Measurements from ENCODE around the gene MEIOB. TPM values are rescaled to one million over a fixed set of nuclear protein-coding genes. Genes with fewer than 3 reads are reported as not detected.

Gene MEIOB
- total and polyA plus RNA-seq, 8 donors, result 0.13 TPM; not detected in 7

DNA sequence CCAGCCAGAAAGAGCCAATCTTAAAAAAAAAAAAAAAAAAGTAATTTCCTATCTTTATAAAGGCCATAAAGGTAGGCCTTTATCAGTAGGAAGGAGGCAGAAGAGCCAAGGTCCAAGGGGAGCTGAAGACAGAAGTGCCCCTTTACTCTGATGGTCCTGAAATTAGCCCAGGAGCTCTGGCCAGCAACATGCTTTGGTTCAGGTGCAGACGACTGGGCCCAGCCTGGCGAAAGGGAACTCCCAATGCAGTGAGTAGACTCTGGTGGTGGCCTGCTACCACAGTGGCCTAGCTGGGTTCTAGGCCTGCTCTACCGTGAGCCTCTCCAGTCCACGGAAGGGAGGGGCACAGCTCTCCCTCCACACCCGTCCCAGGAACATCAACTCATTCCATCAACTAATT is 23.1 kb upstream of the MEIOB start:
- DNase-seq, result no peak
- peaks cover 0 to 80% (median 5%) of the 10 kb centered on the region in 3 donors for H3K27me3 ChIP-seq
- intact Hi-C loops (cut with DNase I; ENCODE audit: low total_unique reads), result no loop called here
- TF ChIP-seq CTCF (IDR thresholded peaks at IDR 0.05) (no peak), EP300 (IDR thresholded peaks at IDR 0.05) (no peak), POLR2AphosphoS5 (IDR thresholded peaks at IDR 0.05) (no peak), POLR2A (IDR thresholded peaks at IDR 0.05) (no peak)
- no peak overlapping the region for H3K4me3 ChIP-seq
- H3K4me1 ChIP-seq, result peaks cover 0 to 3% (median 2%) of the 10 kb centered on the region in 4 donors
- WGBS, 5 donors, result 74 to 88% (median 84%) methylated on average over 5 of the region's 5 CpGs
- H3K9me3 ChIP-seq, result no peaks in the 10 kb centered on the region
- H3K27ac ChIP-seq, result no peak overlapping the region
- no peaks in the 10 kb centered on the region for H3K36me3 ChIP-seq

GRCh38 chr16:1890708-1891050 is 18.7 kb upstream of the MEIOB start:
- intact Hi-C loops (cut with DNase I; ENCODE audit: low total_unique reads), result no loop called here
- WGBS, 5 donors, result 19 to 42% (median 23%) methylated on average over 4 of the region's 4 CpGs
- Histone ChIP-seq H3K4me1 (no peaks in the 10 kb centered on the region), H3K27ac (no peak overlapping the region), H3K4me3 (no peak overlapping the region), H3K36me3 (no peaks in the 10 kb centered on the region), H3K27me3 (peaks cover 0 to 75% (median 8%) of the 10 kb centered on the region in 3 donors), H3K9me3 (no peaks in the 10 kb centered on the region)
- no peak for TF ChIP-seq POLR2AphosphoS5 (IDR thresholded peaks at IDR 0.05)
- no peak for TF ChIP-seq CTCF (IDR thresholded peaks at IDR 0.05)
- no peak for TF ChIP-seq POLR2A (IDR thresholded peaks at IDR 0.05)
- no peak for TF ChIP-seq EP300 (IDR thresholded peaks at IDR 0.05)
- no peak for DNase-seq

- Histone ChIP-seq H3K27ac (no peak overlapping the region), H3K9me3 (no peaks in the 10 kb centered on the region), H3K4me3 (no peak overlapping the region), H3K36me3 (no peaks in the 10 kb centered on the region), H3K4me1 (no peaks in the 10 kb centered on the region), H3K27me3 (peaks cover 0 to 77% (median 8%) of the 10 kb centered on the region in 3 donors)
- intact Hi-C loops (cut with DNase I; ENCODE audit: low total_unique reads), result no loop called here
- WGBS, 5 donors, result 44 to 52% (median 46%) methylated on average over 16 of the region's 16 CpGs
- TF ChIP-seq EP300 (IDR thresholded peaks at IDR 0.05), result no peak
- TF ChIP-seq CTCF (IDR thresholded peaks at IDR 0.05), result no peak
- no peak for TF ChIP-seq POLR2A (IDR thresholded peaks at IDR 0.05)
- TF ChIP-seq POLR2AphosphoS5 (IDR thresholded peaks at IDR 0.05), result no peak
- no peak for DNase-seq
Observed at GRCh38 chr16:1890024-1890707, 18.2 kb upstream of the MEIOB start.

GRCh38 chr16:1887711-1888354 is 15.9 kb upstream of the MEIOB start:
- Histone ChIP-seq H3K4me3 (no peak overlapping the region), H3K9me3 (no peaks in the 10 kb centered on the region), H3K27ac (no peak overlapping the region), H3K4me1 (no peaks in the 10 kb centered on the region), H3K27me3 (peaks cover 0 to 85% (median 8%) of the 10 kb centered on the region in 3 donors), H3K36me3 (no peaks in the 10 kb centered on the region)
- 70 to 80% (median 78%) methylated on average over 14 of the region's 14 CpGs for WGBS, 5 donors
- intact Hi-C loops (cut with DNase I; ENCODE audit: low total_unique reads), result no loop called here
- no peak for TF ChIP-seq EP300 (IDR thresholded peaks at IDR 0.05)
- no peak for TF ChIP-seq CTCF (IDR thresholded peaks at IDR 0.05)
- TF ChIP-seq POLR2A (IDR thresholded peaks at IDR 0.05), result no peak
- no peak for TF ChIP-seq POLR2AphosphoS5 (IDR thresholded peaks at IDR 0.05)
- DNase-seq, result no peak

Data from stomach (tissue), 9 donors.